Osteoblast (primary cell): ENCODE data around the gene NLGN4X. TPM values are rescaled to one million over a fixed set of nuclear protein-coding genes. Genes with fewer than 3 reads are reported as not detected.

Source experiments
- DNase-seq: peaks from one replicate; pipeline ENCODE4 v3.0.0; 2011; ENCODE audit warnings: low spot score, mixed read lengths; ENCODE audit not compliant: insufficient read length; ENCODE audit errors: missing footprints
- H2AFZ ChIP-seq: 2 replicates; pipeline ENCODE4 v1.6.0; 2011; ENCODE audit warnings: mild to moderate bottlenecking, low read length
- H3K27ac ChIP-seq: 2 replicates; pipeline ENCODE4 v1.5.1; 2011; ENCODE audit warnings: mild to moderate bottlenecking, low read depth, low read length, moderate library complexity
- H3K27me3 ChIP-seq: 2 replicates; pipeline ENCODE4 v1.6.0; 2012; ENCODE audit warnings: mild to moderate bottlenecking, control low read depth, inconsistent platforms, low read length, moderate library complexity; ENCODE audit not compliant: insufficient read depth
- H3K36me3 ChIP-seq: 2 replicates; pipeline ENCODE4 v1.5.1; 2011; ENCODE audit warnings: mild to moderate bottlenecking, low read length, control low read depth, moderate library complexity; ENCODE audit not compliant: insufficient read depth
- H3K4me1 ChIP-seq: 2 replicates; pipeline ENCODE4 v1.5.1; 2011; ENCODE audit warnings: mild to moderate bottlenecking, low read length, control low read depth, moderate library complexity; ENCODE audit not compliant: insufficient read depth
- H3K4me2 ChIP-seq: 2 replicates; pipeline ENCODE4 v1.6.0; 2011; ENCODE audit warnings: mild to moderate bottlenecking, low read length; ENCODE audit not compliant: insufficient read depth
- H3K4me3 ChIP-seq: fragments of 200-600 bp; sonication (generic); 3 replicates; pipeline ENCODE4 v1.5.1; 2012; ENCODE audit warnings: mild to moderate bottlenecking, low read length, inconsistent platforms; ENCODE audit not compliant: insufficient read depth
- H3K79me2 ChIP-seq: 2 replicates; pipeline ENCODE4 v1.6.0; 2012; ENCODE audit warnings: mild to moderate bottlenecking, low read length, control low read depth, inconsistent platforms; ENCODE audit not compliant: insufficient read depth
- H3K9me3 ChIP-seq: 2 replicates; pipeline ENCODE4 v1.5.1; 2011; ENCODE audit warnings: low read depth, low read length, control low read depth
- H4K20me1 ChIP-seq: 2 replicates; pipeline ENCODE4 v1.6.0; 2012; ENCODE audit warnings: mild to moderate bottlenecking, low read length, control low read depth; ENCODE audit not compliant: insufficient read depth
- total RNA-seq: library from RNA; depleted of rRNA; stranded (reverse); fragments of >200 nt; gene quantifications from 2 replicates; pipeline ENCODE4 v1.2.3, GENCODE V29; 2012
- TF ChIP-seq, protein P1 (sequence below): IDR thresholded peaks from 2 replicates; pipeline ENCODE4 v1.5.1; 2011; ENCODE audit warnings: mild to moderate bottlenecking, low read depth, low read length, moderate library complexity; ENCODE audit errors: extremely low read depth

The NLGN4X gene
- total RNA-seq, 1 donor: 1.4 TPM

DNA sequence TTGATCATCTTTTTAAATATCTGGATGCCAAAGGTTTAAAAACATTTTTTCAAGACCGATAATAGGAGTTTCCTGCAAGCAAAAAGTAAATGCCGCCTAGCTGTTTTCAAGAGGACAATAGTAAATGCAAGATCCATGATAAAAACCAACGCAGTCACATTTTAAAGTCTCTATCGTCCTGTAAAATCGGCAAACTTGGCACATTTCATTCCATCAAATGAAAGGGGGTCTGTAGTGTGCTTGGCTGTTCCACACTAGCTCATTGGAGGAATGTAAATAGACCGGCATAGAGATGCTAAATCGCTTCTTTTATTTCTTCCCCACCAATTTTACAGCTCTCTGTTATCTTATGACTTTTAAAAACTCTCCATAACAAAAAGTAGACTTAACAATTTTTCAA is 202.2 kb downstream of the NLGN4X start:
- no peak overlapping the region for H3K27ac ChIP-seq
- no peak overlapping the region for H3K4me3 ChIP-seq
- H3K79me2 ChIP-seq: no peaks in the 10 kb centered on the region
- H3K27me3 ChIP-seq: no peaks in the 10 kb centered on the region
- H3K4me2 ChIP-seq: no peak overlapping the region
- H3K36me3 ChIP-seq: no peaks in the 10 kb centered on the region
- no peaks in the 10 kb centered on the region for H3K4me1 ChIP-seq
- H3K9me3 ChIP-seq: no peaks in the 10 kb centered on the region
- peak; percentile 10 for DNase-seq
- no peak overlapping the region for H2AFZ ChIP-seq
- TF ChIP-seq, protein P1, sequence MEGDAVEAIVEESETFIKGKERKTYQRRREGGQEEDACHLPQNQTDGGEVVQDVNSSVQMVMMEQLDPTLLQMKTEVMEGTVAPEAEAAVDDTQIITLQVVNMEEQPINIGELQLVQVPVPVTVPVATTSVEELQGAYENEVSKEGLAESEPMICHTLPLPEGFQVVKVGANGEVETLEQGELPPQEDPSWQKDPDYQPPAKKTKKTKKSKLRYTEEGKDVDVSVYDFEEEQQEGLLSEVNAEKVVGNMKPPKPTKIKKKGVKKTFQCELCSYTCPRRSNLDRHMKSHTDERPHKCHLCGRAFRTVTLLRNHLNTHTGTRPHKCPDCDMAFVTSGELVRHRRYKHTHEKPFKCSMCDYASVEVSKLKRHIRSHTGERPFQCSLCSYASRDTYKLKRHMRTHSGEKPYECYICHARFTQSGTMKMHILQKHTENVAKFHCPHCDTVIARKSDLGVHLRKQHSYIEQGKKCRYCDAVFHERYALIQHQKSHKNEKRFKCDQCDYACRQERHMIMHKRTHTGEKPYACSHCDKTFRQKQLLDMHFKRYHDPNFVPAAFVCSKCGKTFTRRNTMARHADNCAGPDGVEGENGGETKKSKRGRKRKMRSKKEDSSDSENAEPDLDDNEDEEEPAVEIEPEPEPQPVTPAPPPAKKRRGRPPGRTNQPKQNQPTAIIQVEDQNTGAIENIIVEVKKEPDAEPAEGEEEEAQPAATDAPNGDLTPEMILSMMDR: no peak
- H4K20me1 ChIP-seq: no peaks in the 10 kb centered on the region

DNA sequence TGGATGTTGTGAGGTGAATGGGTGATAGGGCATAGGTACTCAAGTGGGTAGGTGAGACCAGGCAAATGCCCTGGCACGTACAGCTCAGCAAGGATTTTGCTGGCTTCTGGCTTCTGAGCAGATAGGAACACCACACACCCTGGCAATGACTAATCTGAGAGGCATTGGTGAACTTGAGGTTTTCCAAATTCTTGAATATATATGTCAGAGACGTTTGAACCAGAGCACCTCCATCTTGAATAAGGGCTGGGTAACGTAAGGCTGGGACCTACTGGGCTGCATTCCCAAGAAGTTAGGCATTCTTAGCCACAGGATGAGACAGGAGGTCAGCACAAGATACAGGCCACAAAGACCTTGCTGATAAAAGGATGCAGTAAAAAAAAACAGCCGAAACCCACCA is 204.5 kb downstream of the NLGN4X start:
- Histone ChIP-seq H3K79me2 (no peaks in the 10 kb centered on the region), H3K27ac (no peak overlapping the region), H3K4me1 (no peaks in the 10 kb centered on the region), H2AFZ (no peak overlapping the region), H3K4me3 (no peak overlapping the region), H3K9me3 (no peaks in the 10 kb centered on the region), H3K27me3 (no peaks in the 10 kb centered on the region), H3K4me2 (no peak overlapping the region), H3K36me3 (no peaks in the 10 kb centered on the region), H4K20me1 (no peaks in the 10 kb centered on the region)
- no peak for DNase-seq
- TF ChIP-seq, protein P1: no peak

DNA sequence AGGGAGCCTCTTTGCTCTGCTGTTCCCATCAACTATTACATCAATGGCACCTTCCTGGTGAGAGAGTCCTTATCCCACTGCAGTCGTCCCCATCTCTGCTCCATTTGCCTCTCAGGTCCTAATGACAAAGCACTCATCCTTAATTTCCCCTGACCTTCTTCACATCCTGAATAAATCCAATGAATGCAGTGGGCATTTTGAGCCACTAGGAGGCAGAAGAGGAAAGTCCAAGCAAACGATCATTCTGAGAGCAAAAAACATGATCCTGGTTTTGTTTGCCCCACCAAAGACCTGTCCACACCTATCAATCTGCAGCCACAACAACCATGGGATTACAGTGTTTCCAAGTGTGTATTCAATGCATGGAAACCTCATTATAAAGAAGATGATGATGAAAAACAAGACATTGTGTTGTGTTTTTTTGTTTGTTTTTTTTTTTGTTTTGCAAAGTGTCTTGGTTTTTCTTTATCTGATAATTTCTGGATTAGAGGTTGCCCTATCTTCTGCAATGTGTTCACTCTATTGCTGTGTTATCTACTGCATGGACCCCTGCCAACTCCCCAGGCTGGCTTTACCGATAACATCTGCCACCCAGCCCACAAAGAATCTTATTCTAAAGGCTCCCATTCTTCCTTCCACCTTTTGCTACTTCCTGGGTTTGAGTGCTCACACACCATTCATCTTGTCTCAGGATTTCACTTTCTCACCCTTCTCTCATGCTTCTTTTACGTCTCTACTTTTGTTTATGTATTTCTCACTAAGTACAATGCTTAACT is 207.2 kb downstream of the NLGN4X start:
- H3K36me3 ChIP-seq: no peaks in the 10 kb centered on the region
- H3K27me3 ChIP-seq: no peaks in the 10 kb centered on the region
- no peak overlapping the region for H3K4me2 ChIP-seq
- H3K4me3 ChIP-seq: no peak overlapping the region
- H4K20me1 ChIP-seq: no peaks in the 10 kb centered on the region
- no peaks in the 10 kb centered on the region for H3K9me3 ChIP-seq
- H2AFZ ChIP-seq: no peak overlapping the region
- no peaks in the 10 kb centered on the region for H3K4me1 ChIP-seq
- no peaks in the 10 kb centered on the region for H3K79me2 ChIP-seq
- H3K27ac ChIP-seq: no peak overlapping the region
- no peak for DNase-seq
- TF ChIP-seq, protein P1: peak; percentile 31

DNA sequence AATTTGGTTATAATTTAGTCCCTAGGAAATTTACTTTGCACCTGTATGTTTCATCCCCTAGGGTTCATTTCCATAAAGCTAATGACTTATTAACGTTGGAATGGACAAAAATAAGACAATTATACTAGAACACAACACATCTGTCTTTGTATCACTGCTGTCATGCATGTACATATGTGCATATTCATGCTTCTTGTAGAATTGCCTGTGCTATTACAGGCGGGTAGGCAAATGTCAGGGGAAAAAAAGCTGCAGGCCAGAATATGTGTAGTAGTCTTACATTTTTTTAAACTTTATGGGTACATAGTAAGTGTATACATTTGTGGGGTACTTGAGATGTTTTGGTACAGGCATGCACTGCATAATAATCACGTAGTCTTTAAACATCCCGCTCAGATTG is 209.6 kb downstream of the NLGN4X start:
- DNase-seq: no peak
- H3K27ac ChIP-seq: no peak overlapping the region
- H3K4me2 ChIP-seq: no peak overlapping the region
- no peaks in the 10 kb centered on the region for H3K36me3 ChIP-seq
- H3K4me1 ChIP-seq: no peaks in the 10 kb centered on the region
- no peak overlapping the region for H3K4me3 ChIP-seq
- H2AFZ ChIP-seq: no peak overlapping the region
- no peaks in the 10 kb centered on the region for H3K79me2 ChIP-seq
- TF ChIP-seq, protein P1: no peak
- H4K20me1 ChIP-seq: no peaks in the 10 kb centered on the region
- no peaks in the 10 kb centered on the region for H3K9me3 ChIP-seq
- H3K27me3 ChIP-seq: no peaks in the 10 kb centered on the region
